Panc1 (cell line): ENCODE results near the gene FMOD. TPM values are rescaled to one million over a fixed set of nuclear protein-coding genes. Genes with fewer than 3 reads are reported as not detected.

Experiments
- ATAC-seq: fragments of 200-7000 bp; cut with Tn5 transposase; 2 replicates; pipeline ENCODE4 v1.9.1; 2020; ENCODE audit warnings: mild to moderate bottlenecking, moderate library complexity
- BruUV-seq: library from RNA; stranded (reverse); fragments of 400-500 nt; replicated peaks from 2 replicates; lab custom pipeline; 2021; lab: Mats Ljungman, UMichigan
- CTCF ChIA-PET: fragments of 300-600 bp; sonication (Branson Sonifier 250); formaldehyde crosslinking; loops from one replicate; lab custom pipeline; 2022; ENCODE audit warnings: antibody characterized with exemption; lab: Charles Lee
- POLR2A ChIA-PET: fragments of 300-600 bp; sonication (Branson Sonifier 250); formaldehyde crosslinking; loops from one replicate; lab custom pipeline; 2022; ENCODE audit warnings: antibody characterized with exemption; lab: Charles Lee
- DNase-seq: peaks from one replicate; pipeline ENCODE4 v3.0.0-alpha.2; 2010; ENCODE audit warnings: low read depth, low spot score
- H3K27ac ChIP-seq: 2 replicates; pipeline ENCODE4 v1.5.1; 2011; ENCODE audit warnings: mild to moderate bottlenecking, low read length, inconsistent platforms
- H3K27me3 ChIP-seq: fragments of 200-500 bp; sonication (Bioruptor generic); 2 replicates; pipeline ENCODE4 v1.6.0; 2014; ENCODE audit warnings: low read length, inconsistent platforms; ENCODE audit not compliant: control insufficient read depth, insufficient read depth
- H3K36me3 ChIP-seq: fragments of 200-500 bp; sonication (Bioruptor generic); 2 replicates; pipeline ENCODE4 v1.5.1; 2014; ENCODE audit warnings: inconsistent platforms, mild to moderate bottlenecking, low read length, moderate library complexity; ENCODE audit not compliant: control insufficient read depth, insufficient read depth
- H3K4me1 ChIP-seq: 2 replicates; pipeline ENCODE4 v1.5.1; 2011; ENCODE audit warnings: inconsistent platforms, mild to moderate bottlenecking, low read length, moderate library complexity; ENCODE audit not compliant: control insufficient read depth, insufficient read depth
- H3K4me3 ChIP-seq, 2 experiments: 2 replicates each; pipeline ENCODE4 v1.5.1; 2011 to 2012; ENCODE audit warnings: low read depth in 2 of 2, low read length in 2 of 2, mild to moderate bottlenecking in 2 of 2, inconsistent platforms in 1 of 2, moderate library complexity in 1 of 2
- H3K9me3 ChIP-seq: fragments of 200-500 bp; sonication (Bioruptor generic); 2 replicates; pipeline ENCODE4 v1.5.1; 2014; ENCODE audit warnings: low read depth, mild to moderate bottlenecking, inconsistent platforms, low read length, moderate library complexity; ENCODE audit not compliant: control insufficient read depth, insufficient read depth
- CTCF ChIP-seq: fragments of 450-650 bp; IDR thresholded peaks from 2 replicates; pipeline ENCODE4 v1.5.1; 2017; ENCODE audit warnings: mild to moderate bottlenecking
- POLR2AphosphoS5 ChIP-seq: IDR thresholded peaks from 2 replicates; pipeline ENCODE4 v1.6.1; 2012; ENCODE audit warnings: mild to moderate bottlenecking, low read depth, low read length, moderate library complexity
- REST ChIP-seq, 2 experiments: IDR thresholded peaks; 2 replicates each; pipeline ENCODE4 v1.6.1; 2011 to 2012; ENCODE audit warnings: low read depth in 2 of 2, control low read depth in 1 of 2, low read length in 1 of 2, mild to moderate bottlenecking in 1 of 2, moderate library complexity in 1 of 2; ENCODE audit not compliant: insufficient read depth in 1 of 2
- SIN3A ChIP-seq: IDR thresholded peaks from 2 replicates; pipeline ENCODE4 v1.6.1; 2012; ENCODE audit warnings: low read depth, mild to moderate bottlenecking, low read length, moderate library complexity, borderline replicate concordance; ENCODE audit not compliant: insufficient read depth
- TCF7L2 ChIP-seq: IDR thresholded peaks from 2 replicates; pipeline ENCODE4 v1.6.1; 2011; ENCODE audit warnings: mild to moderate bottlenecking, low read depth, low read length, inconsistent platforms
- in situ Hi-C: cut with HindIII; loops from 2 replicates; pipeline ENCODE4 v1.10.0; 2016; ENCODE audit warnings: low sequenced_read_pairs, low pct_unique_long_range_greater_than_20kb
- intact Hi-C: fragments of 100-400 bp; cut with micrococcal nuclease; formaldehyde crosslinking; loops from one replicate; pipeline ENCODE4 v1.10.0; 2022; ENCODE audit not compliant: unreplicated experiment
- total RNA-seq: library from RNA; stranded (reverse); gene quantifications from one replicate; pipeline ENCODE4 v1.2.1, GENCODE V29; 2021; ENCODE audit not compliant: unreplicated experiment

The FMOD gene
- total RNA-seq, 1 experiment from 2014 or later = not detected

GRCh38 chr1:203311368-203312301 is 39.3 kb downstream of the FMOD start:
- Histone ChIP-seq H3K4me1 (no peaks in the 10 kb centered on the region; the same call in 1 of the 2 replicates), H3K36me3 (no peaks in the 10 kb centered on the region), H3K9me3 (no peaks in the 10 kb centered on the region), H3K27me3 (no peaks in the 10 kb centered on the region), H3K27ac (no peak overlapping the region), H3K4me3 (no peak overlapping the region)
- no peak for TF ChIP-seq POLR2AphosphoS5
- no peak for TF ChIP-seq CTCF
- TF ChIP-seq TCF7L2 = no peak
- no peak for TF ChIP-seq REST (IDR thresholded peaks at IDR 0.05; ENCODE audit: insufficient read depth in 1 of 2, low read depth in 2 of 2, low read length in 1 of 2)
- no peak for TF ChIP-seq SIN3A
- DNase-seq = no peak
- CTCF ChIA-PET = interaction anchor here (0.7 to 1.4 kb wide), 2 partner anchors 39 to 257 kb away, joined by 4 read pairs; no protein-coding TSS in a partner anchor
- BruUV-seq = no TSS peak
- ATAC-seq = no peak
- intact Hi-C loops = no loop called here
- in situ Hi-C loops = no loop called here
- POLR2A ChIA-PET = no interaction called here

- Histone ChIP-seq H3K36me3 (no peaks in the 10 kb centered on the region), H3K4me3 (no peak overlapping the region), H3K27ac (no peak overlapping the region), H3K4me1 (peaks cover 4% of the 10 kb centered on the region; the same call in 1 of the 2 replicates), H3K9me3 (no peaks in the 10 kb centered on the region), H3K27me3 (peaks cover 1% of the 10 kb centered on the region; the same call in 1 of the 2 replicates)
- ChIA-PET POLR2A (no interaction called here), CTCF (interaction anchor here (0.6 to 1.0 kb wide), 2 partner anchors 14 to 19 kb away, joined by 3 read pairs; no protein-coding TSS in a partner anchor)
- in situ Hi-C loops = no loop called here
- DNase-seq (no peak), ATAC-seq (no peak)
- no peak for TF ChIP-seq CTCF
- no peak for TF ChIP-seq TCF7L2
- no peak for TF ChIP-seq REST (IDR thresholded peaks at IDR 0.05; ENCODE audit: insufficient read depth in 1 of 2, low read depth in 2 of 2, low read length in 1 of 2)
- TF ChIP-seq POLR2AphosphoS5 = no peak
- TF ChIP-seq SIN3A = no peak
- no TSS peak for BruUV-seq
- intact Hi-C loops = no loop called here
Observed at GRCh38 chr1:203308923-203309331, 42.0 kb downstream of the FMOD start.
